GM12874 (cell line): ENCODE measurements around the gene KCNQ4.

ENCODE experiments used
- TF ChIP-seq, protein P1 (sequence below): IDR thresholded peaks from 2 replicates; pipeline ENCODE4 v1.5.1; 2011; ENCODE audit warnings: low read depth, mild to moderate bottlenecking, control low read depth, low read length, moderate library complexity; ENCODE audit not compliant: insufficient read depth

The KCNQ4 gene

GRCh38 chr1:40856656-40857302 is 73.2 kb downstream of the KCNQ4 start:
- TF ChIP-seq, protein P1, sequence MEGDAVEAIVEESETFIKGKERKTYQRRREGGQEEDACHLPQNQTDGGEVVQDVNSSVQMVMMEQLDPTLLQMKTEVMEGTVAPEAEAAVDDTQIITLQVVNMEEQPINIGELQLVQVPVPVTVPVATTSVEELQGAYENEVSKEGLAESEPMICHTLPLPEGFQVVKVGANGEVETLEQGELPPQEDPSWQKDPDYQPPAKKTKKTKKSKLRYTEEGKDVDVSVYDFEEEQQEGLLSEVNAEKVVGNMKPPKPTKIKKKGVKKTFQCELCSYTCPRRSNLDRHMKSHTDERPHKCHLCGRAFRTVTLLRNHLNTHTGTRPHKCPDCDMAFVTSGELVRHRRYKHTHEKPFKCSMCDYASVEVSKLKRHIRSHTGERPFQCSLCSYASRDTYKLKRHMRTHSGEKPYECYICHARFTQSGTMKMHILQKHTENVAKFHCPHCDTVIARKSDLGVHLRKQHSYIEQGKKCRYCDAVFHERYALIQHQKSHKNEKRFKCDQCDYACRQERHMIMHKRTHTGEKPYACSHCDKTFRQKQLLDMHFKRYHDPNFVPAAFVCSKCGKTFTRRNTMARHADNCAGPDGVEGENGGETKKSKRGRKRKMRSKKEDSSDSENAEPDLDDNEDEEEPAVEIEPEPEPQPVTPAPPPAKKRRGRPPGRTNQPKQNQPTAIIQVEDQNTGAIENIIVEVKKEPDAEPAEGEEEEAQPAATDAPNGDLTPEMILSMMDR: no peak

DNA sequence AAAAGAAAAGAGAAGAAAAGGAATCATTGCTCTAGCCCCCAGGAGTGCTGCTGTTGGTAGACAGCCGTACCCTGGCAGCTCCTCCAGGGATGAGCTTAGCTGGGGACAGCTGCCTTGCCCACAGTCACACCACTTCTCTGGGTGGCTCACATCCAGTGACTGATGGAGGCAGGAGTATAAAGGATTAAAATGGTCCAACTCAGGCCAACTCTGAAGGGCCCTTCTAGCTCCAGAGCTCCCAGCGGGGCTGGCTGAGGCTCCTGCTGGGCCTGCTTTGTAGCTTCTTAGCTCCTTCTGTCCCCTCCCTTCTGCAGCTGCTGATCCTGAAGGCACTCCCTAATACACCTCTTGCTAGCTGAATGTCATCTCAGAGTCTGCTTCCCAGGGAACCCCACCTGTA is 74.2 kb downstream of the KCNQ4 start:
- TF ChIP-seq, protein P1: no peak

- TF ChIP-seq, protein P1: no peak
Observed at GRCh38 chr1:40858856-40859416, 75.3 kb downstream of the KCNQ4 start.

GRCh38 chr1:40860706-40861223 is 77.2 kb downstream of the KCNQ4 start:
- TF ChIP-seq, protein P1: no peak

DNA sequence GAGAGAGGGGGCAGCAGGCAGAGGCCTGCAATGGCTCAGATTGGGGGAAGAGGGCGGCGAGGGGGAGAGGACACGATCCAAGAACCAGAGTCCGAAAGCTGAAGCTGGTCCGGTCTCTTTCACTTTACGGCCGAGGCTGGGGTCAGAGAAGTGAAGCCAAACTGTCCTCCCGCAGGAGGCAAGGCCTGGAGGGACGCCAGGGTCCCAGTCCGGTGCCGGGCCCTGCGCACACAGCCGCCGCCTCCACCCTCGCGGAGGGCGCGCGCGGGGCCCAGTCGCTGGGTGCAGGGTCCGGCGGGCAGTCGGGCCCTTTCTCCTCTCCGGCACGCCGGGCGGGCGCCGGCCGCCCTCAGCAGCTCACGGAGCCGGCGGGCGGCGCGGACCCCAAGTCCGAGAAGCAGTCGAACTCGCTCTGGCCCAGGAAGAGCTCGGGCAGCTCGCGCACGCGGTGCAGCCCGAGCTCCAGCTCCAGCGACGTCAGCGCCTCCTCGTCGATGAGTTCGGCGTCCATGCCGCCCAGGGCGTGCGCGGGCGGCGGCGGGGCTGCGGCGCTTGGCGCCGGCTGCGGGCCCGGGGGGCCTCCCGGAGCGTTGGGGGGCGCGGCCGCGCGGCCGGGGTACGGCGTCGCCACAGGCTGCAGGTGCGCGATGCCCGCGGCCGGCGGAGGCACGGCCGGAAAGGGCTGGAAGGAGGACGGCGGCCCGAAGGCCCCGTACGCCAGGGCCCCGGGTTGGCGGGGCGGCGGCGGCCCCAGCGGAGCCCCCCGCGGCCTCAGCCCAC is 77.8 kb downstream of the KCNQ4 start:
- TF ChIP-seq, protein P1: no peak

DNA sequence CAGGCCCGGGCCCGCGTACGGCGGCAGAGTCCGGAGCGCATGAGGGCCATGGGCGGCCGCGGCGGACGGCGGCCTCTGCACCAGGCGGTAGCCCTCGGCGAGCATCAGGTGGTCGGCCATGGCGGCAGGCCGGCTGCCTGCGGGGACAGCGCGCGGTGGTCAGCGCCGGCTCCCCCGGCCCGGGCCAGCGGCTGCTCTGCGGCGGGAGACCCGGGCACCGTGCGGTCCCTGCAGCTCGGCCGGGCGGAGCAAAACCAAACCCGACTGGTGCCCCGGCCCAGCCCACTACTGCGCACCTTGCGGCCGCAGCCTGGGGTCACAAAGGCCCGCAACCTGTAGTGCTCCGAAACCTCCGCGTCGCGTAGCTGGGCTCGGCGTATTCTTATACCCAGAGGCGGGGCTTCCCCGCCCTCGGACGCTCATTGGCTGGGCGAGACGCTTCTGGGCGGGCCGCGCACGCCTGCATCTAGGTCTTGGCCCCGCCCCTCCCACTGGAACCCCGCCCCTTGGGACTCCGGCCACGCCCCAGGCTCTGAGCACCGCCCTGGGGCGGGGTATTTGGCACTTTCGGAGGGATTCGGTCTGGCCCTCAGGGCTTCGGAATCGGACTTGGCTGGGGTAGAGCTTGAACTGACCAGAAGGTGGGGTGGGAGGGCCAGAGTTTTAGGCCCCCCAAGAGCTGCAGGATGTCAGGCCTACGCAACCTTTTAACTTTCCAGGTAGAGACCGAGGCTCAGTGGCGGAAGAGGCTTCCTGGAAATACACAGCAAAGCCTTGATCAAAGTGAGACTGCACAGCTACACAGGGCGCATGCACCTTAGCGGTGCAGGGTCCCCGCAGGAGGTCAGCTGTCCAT is 78.6 kb downstream of the KCNQ4 start, which contains the start of gene CITED4:
Gene CITED4 (minus strand): TSS at position 356 of the 856 bp plus-strand sequence. CDS start 236 bp downstream, at position 120.
- TF ChIP-seq, protein P1: 0 out of 2 replicates have a peak, but pooled peaks have one; percentile 23
